Nephron progenitor cell (in vitro differentiated cells): ENCODE results near the gene PANK1.

Source experiments
- DNase-seq: peaks from one replicate; pipeline ENCODE4 v3.0.0; 2021
- H3K27ac Mint-ChIP-seq: 2 replicates; pipeline ENCODE4 v1.8.0; 2021; ENCODE audit warnings: mild to moderate bottlenecking, moderate library complexity, mixed read lengths
- H3K27me3 Mint-ChIP-seq: 2 replicates; pipeline ENCODE4 v1.8.0; 2021; ENCODE audit warnings: mild to moderate bottlenecking, low read depth, mixed read lengths; ENCODE audit not compliant: poor library complexity
- H3K36me3 Mint-ChIP-seq: 2 replicates; pipeline ENCODE4 v1.8.0; 2021; ENCODE audit warnings: low read depth, mixed read lengths
- H3K4me1 Mint-ChIP-seq: 2 replicates; pipeline ENCODE4 v1.8.0; 2021; ENCODE audit warnings: mixed read lengths
- H3K4me3 Mint-ChIP-seq: 2 replicates; pipeline ENCODE4 v1.8.0; 2021; ENCODE audit warnings: mild to moderate bottlenecking, moderate library complexity, mixed read lengths
- H3K9me3 Mint-ChIP-seq: 2 replicates; pipeline ENCODE4 v1.8.0; 2021; ENCODE audit warnings: mild to moderate bottlenecking, moderate library complexity, mixed read lengths
- TF ChIP-seq, protein P1 (sequence below): fragments of 200-600 bp; sonication (generic); IDR thresholded peaks from 2 replicates; pipeline ENCODE4 v1.5.0; 2021; ENCODE audit warnings: antibody characterized with exemption

PANK1 gene

DNA sequence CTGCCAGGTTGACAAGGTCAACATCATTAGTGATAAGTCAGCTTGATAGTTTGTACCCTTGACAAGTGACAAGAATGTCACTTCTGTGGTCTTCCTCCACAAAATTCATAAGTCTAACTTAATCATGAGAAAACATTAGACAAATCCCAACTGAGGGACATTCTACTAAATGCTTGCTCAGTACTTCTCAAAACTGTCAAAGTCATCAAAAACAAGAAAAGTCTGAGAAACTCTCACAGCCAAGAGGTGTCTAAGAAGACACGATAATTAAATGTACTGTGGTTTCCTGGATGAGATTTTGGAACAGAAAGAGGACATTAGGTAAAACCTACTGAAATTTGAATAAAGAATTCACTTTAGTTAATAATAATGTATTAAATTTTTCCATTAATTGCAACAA lies 79.9 kb downstream of the PANK1 start:
- Mint-ChIP-seq H3K36me3 (no peaks in the 10 kb centered on the region), H3K4me1 (no peaks in the 10 kb centered on the region), H3K27ac (no peak overlapping the region), H3K4me3 (no peak overlapping the region), H3K9me3 (no peaks in the 10 kb centered on the region), H3K27me3 (peaks cover 6% of the 10 kb centered on the region)
- TF ChIP-seq, protein P1, sequence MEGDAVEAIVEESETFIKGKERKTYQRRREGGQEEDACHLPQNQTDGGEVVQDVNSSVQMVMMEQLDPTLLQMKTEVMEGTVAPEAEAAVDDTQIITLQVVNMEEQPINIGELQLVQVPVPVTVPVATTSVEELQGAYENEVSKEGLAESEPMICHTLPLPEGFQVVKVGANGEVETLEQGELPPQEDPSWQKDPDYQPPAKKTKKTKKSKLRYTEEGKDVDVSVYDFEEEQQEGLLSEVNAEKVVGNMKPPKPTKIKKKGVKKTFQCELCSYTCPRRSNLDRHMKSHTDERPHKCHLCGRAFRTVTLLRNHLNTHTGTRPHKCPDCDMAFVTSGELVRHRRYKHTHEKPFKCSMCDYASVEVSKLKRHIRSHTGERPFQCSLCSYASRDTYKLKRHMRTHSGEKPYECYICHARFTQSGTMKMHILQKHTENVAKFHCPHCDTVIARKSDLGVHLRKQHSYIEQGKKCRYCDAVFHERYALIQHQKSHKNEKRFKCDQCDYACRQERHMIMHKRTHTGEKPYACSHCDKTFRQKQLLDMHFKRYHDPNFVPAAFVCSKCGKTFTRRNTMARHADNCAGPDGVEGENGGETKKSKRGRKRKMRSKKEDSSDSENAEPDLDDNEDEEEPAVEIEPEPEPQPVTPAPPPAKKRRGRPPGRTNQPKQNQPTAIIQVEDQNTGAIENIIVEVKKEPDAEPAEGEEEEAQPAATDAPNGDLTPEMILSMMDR = no peak
- DNase-seq = no peak

DNA sequence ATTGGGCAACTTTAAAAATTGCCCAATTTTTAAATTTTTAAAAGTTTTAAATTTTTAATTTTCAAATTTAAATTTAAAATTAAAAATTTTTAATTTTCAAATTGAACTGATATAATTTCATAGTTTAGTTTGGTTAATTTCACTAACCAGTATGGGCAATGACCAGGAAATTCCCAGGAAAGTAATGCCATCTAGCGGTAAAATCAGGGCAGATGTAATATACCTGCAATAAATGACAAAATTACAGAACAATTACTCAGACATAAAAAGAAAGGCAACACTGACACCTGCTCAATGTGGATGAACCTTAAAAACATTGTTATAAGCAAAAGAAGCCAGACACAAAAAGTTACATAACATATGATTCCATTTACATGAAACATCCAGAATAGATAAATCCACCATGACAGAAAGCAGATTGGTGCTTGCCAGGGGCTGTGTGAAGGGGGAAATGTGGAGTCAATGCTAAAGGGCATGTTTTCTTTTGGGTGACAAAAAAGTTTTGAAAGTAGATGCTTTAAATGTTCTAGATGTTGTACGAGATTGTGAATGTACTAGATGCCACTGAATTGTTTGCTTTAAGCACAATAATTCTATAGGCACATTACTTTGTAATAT lies 81.1 kb downstream of the PANK1 start:
- no peaks in the 10 kb centered on the region for H3K36me3 Mint-ChIP-seq
- H3K4me3 Mint-ChIP-seq = no peak overlapping the region
- no peak for DNase-seq
- no peaks in the 10 kb centered on the region for H3K4me1 Mint-ChIP-seq
- no peak overlapping the region for H3K27ac Mint-ChIP-seq
- H3K27me3 Mint-ChIP-seq = peaks cover 6% of the 10 kb centered on the region
- TF ChIP-seq, protein P1 = peak; percentile 69
- no peaks in the 10 kb centered on the region for H3K9me3 Mint-ChIP-seq

DNA sequence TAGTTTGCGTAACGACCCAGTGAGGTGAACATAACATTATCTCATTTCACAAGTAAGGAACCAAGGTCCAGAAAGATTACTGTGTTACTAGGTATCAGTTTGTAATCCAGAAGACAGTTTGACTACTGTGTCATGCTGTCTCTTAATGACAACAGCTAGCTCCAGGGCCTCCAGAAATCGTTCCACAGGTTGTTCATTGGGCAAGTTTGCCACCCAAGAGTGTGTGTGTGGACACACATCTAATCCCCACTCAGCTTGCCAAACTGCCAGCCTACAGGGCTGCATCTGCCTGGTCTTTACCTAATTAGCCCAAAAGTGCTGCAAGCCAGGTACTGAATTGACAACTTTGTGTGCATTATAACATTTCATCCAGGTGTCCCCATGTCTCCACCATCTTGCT lies 81.7 kb downstream of the PANK1 start:
- Mint-ChIP-seq H3K27me3 (peaks cover 6% of the 10 kb centered on the region), H3K27ac (no peak overlapping the region), H3K4me1 (no peaks in the 10 kb centered on the region), H3K4me3 (no peak overlapping the region), H3K9me3 (no peaks in the 10 kb centered on the region), H3K36me3 (no peaks in the 10 kb centered on the region)
- TF ChIP-seq, protein P1 = no peak
- no peak for DNase-seq

DNA sequence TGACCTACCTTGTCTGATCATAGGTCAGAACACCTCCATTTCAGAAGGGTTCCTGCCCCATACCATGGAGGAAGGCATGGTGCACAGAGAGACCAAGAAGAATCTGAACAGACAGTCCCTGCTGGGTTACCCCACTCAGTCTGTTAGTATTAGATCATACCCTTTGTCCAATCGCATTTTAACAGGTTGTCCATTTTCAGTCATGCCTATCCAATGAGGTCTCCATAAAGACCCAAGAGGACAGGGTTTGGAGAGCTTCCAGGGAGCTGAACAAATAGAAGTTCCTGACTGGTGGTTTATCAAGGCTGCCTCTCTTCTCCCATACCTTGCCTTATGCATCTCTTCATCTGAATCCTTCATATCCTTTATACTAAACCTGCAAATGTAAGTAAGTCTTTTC lies 88.4 kb downstream of the PANK1 start:
- H3K4me1 Mint-ChIP-seq = no peaks in the 10 kb centered on the region
- TF ChIP-seq, protein P1 = no peak
- H3K9me3 Mint-ChIP-seq = peaks cover 1% of the 10 kb centered on the region
- H3K36me3 Mint-ChIP-seq = no peaks in the 10 kb centered on the region
- H3K27ac Mint-ChIP-seq = no peak overlapping the region
- no peak overlapping the region for H3K4me3 Mint-ChIP-seq
- peaks cover 7% of the 10 kb centered on the region for H3K27me3 Mint-ChIP-seq
- DNase-seq = no peak

DNA sequence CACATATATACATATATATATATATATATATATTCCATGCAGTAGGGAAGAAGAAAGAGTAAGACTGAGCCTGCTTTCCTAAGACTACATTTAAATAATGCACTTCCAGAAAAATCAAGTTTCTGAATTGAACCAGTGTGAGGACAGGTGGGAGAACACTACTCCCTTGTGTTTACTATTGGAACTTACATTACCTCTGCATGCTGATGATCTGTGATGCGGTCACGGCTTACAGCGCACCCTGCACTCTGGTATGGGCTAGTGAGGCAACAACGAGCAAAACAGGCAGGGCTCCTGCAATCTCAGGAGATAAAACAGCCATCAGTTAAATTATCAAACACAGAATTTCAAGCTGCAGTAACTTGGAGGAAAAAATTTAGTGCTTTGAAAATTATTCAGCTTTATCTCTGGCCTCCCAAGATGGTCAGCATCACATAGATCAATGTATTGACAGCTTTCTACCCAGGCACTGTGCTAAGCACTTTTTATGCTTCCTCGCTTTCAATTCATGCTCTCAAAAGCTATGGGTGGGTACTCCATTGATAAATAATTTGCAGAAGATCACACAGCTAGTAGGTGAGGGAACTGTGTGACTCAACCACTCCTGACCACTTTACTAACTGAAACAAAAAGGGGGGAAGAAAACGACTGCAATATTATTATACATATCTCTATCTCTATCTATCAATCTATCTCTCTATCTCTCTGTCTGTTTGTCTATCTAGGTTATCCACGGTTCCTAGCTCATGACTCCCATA lies 89.2 kb downstream of the PANK1 start:
- DNase-seq = no peak
- peaks cover 4% of the 10 kb centered on the region for H3K27me3 Mint-ChIP-seq
- TF ChIP-seq, protein P1 = no peak

DNA sequence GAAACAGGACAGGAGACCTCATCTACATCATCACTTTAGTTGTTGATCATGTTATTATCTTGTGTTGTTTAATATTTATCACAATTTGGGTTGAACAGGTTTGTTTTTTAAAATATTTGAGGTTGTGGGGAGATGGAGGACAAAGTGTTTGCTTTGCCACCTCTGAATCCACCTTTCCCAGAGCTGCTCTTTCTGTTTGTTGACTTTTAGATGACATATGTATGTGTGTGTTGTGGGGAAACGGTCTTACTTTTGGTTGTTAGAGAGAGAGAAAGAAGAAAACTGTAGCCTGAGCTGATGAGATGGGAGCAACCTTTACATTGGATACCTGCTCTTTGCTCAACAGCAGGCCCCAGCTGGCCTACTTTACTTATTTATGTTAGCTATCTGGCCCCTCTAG lies 90.6 kb downstream of the PANK1 start:
- H3K4me1 Mint-ChIP-seq = no peaks in the 10 kb centered on the region
- peaks cover 8% of the 10 kb centered on the region for H3K9me3 Mint-ChIP-seq
- no peak overlapping the region for H3K27ac Mint-ChIP-seq
- no peak for DNase-seq
- H3K36me3 Mint-ChIP-seq = no peaks in the 10 kb centered on the region
- no peak overlapping the region for H3K4me3 Mint-ChIP-seq
- peaks cover 10% of the 10 kb centered on the region for H3K27me3 Mint-ChIP-seq
- TF ChIP-seq, protein P1 = no peak

More for the DNA sequence above, 89.2 kb downstream of the PANK1 start:
- H3K4me1 Mint-ChIP-seq = no peaks in the 10 kb centered on the region
- H3K9me3 Mint-ChIP-seq = peaks cover 4% of the 10 kb centered on the region
- H3K36me3 Mint-ChIP-seq = no peaks in the 10 kb centered on the region
- H3K27ac Mint-ChIP-seq = no peak overlapping the region
- H3K4me3 Mint-ChIP-seq = no peak overlapping the region
